GM13977 (cell line): ENCODE measurements around the gene WNT9B.

Experiments
- DNase-seq: peaks from one replicate; pipeline ENCODE4 v3.0.0; 2012; ENCODE audit warnings: low spot score
- CTCF ChIP-seq: IDR thresholded peaks from 2 replicates; pipeline ENCODE4 v1.5.1; 2012; ENCODE audit warnings: mild to moderate bottlenecking, control low read depth; ENCODE audit not compliant: insufficient read depth; ENCODE audit errors: extremely low read depth, missing control alignments
- in situ Hi-C: fragments of 300-500 bp; cut with MboI; formaldehyde crosslinking; loops from one replicate; pipeline ENCODE4 v1.12.0; 2022; ENCODE audit warnings: low sequenced_read_pairs, low pct_unique_long_range_greater_than_20kb, mixed read lengths, inconsistent platforms; ENCODE audit not compliant: unreplicated experiment

The WNT9B gene

GRCh38 chr17:46894476-46895151 is 43.2 kb downstream of the WNT9B start:
- in situ Hi-C loops: loop anchor here (25.0 kb wide), 1 partner anchor 107 kb away; no protein-coding TSS in a partner anchor
- DNase-seq: no peak
- no peak for TF ChIP-seq CTCF

- DNase-seq: no peak
- in situ Hi-C loops: loop anchor here (25.0 kb wide), 1 partner anchor 108 kb away; no protein-coding TSS in a partner anchor
- TF ChIP-seq CTCF: no peak
These were observed 43.8 kb downstream of the WNT9B start for GRCh38 chr17:46895171-46895570.

DNA sequence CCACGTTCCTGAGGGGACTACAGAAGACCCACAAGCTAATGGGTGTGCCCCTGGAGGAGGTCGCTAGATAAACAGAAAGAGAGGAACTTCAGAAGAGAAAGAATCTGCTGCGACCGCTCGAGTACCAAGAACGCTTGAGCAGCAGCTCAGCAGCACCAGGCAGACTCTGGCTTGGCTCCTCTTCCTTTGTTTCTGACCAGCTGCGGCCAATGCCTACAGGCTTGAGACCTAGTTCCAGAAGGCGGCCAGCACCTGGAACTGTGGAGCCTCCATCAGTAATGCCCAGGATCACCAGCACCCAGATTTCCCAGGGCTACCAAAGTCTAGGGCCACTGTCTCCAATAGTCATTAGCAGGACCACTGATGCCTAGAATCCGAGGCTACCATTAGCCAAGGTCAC is 45.6 kb downstream of the WNT9B start:
- no peak for TF ChIP-seq CTCF
- no peak for DNase-seq
- in situ Hi-C loops: loop anchor here (25.0 kb wide), 1 partner anchor 110 kb away; no protein-coding TSS in a partner anchor

GRCh38 chr17:46898364-46898763 is 47.0 kb downstream of the WNT9B start:
- in situ Hi-C loops: loop anchor here (25.0 kb wide), 1 partner anchor 111 kb away; no protein-coding TSS in a partner anchor
- no peak for DNase-seq
- TF ChIP-seq CTCF: no peak

- in situ Hi-C loops: loop anchor here (25.0 kb wide), 1 partner anchor 112 kb away; no protein-coding TSS in a partner anchor
- no peak for DNase-seq
- no peak for TF ChIP-seq CTCF
These were observed 47.5 kb downstream of the WNT9B start for GRCh38 chr17:46898860-46899259.

DNA sequence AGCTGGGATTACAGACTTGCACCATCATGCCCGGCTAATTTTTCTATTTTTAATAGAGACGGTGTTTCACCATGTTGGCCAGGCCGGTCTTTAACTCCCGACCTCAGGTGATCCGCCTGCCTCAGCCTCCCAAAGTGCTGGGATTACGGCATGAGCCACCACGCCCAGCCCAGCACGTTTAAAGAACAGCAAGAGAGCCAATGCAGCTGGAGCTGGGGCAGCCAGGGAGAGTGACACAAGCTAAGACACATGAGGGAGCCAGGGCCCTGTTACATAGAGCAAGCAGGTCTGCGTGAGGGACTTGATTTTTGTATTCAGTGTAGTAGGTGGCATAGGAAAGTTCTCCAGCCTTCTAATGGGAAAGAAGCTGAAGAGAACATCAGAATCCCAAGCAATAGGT is 49.9 kb downstream of the WNT9B start:
- TF ChIP-seq CTCF: no peak
- no peak for DNase-seq
- in situ Hi-C loops: no loop called here
